Measurements from ENCODE around the gene JUND.

The JUND gene

DNA sequence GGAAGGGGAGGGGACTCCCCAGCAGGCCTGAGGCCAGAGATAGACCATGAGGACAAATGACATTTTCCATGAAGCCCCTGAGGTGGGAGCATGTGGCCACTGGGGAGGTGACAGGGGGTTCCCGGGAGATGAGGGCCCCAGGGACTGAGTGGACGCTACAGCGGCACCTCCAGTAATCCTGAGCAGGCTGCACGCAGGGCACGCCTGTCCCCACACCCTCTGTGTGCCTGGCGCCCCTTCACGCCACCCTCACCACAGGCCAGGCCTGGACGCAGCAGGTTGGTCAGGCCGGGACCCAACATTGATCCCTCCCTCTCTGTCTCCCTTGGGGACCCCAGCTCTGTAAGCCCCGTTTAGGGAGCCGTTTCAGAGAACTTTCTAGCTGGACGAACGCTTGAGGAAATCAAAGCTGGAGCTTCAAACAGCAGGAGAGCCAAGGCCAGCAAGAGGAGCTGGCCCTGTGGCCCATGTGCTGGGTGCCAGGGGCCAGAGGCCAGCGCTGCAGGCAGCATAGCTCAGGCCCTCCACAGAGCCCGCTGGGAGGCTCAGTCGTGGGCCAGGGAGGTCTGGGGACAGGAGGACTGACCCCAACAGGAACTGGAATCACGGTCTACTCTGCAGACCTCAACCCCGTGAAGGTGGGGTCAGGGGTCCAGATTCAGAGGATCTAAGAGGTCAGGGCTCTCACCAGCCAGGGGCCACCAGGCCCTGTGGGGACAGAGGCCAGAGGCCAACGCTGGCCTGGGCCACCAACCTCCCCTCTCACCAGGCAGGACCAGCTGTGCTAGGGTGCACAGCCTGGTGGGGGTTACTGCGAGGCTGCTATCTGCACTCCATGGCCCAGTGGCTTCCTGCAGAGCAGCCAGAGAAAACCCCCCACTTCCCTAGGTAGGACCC lies 26.9 kb upstream of the JUND start:
- no peak for DNase-seq

DNA sequence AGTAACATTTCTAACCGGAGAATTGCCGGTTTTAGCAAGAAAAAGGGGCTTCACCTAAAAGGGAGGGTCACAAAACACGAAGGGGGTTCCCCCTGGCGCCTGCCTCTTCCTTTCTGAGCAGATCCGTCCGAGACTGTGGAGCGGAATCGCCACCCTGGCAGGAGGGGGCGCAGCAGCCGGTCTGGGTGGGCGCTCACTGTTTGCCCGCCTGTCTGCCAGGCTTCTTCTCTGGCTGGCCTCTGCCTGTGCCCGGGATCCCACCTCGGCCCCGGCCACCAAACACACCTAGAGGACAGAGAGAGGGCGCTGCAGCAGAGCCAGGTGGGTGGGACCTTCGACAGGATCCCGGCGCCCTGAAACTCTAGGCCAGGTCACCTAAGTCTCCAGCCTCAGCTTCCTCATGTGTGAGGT lies 25.9 kb upstream of the JUND start:
- no peak for DNase-seq

DNA sequence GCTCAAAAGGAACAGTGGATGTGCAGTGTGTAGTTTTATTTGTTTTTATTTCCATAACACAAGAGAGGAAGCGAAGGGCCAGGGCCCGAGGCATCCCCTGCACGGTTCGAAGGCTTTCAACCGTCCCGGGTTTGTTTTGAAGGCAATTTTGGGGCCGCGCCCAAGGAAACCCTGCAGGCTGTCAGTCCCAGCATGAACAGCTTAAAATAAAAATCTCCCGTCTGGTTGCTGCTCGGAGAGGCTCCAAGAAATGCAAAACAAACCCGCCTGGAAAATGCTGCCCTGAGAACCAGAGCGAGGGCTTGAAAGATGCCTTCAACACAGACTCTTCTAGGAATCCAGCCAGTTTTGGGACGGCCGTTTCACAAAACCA lies 25.5 kb upstream of the JUND start:
- DNase-seq = peak in 1 of 2 experiments; percentile 79

DNA sequence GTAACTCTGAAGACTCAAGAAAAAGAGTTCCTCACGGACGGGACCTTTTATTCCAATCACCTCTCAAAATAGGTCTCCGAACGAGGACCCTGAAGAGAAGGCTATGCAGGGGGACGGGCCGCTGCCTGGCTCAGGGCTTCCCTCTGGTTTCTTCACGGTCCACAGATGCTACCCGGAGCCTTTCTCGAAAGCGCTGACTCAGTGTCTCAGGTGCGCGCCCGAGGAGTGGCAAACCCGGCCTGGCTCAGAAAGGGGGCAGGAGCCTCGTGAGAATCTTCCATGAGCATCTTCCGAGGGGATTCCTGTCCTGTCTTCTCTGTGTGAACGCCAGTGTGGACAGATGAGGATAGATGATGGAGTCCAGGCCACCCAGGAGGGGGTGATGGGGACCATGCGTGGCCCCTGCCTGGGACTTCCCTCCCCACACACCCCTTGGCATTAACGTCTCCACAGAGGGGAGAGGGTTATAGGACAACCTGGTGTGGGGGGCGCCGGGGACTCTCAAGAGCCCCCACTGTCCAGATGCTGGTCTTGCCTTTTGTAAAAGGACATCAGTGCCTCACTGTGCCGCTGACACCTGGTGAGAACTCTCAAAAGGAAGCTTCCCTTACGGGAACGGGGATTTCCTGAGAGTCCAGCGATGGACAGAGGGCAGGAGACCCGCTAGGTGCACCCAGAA lies 24.9 kb upstream of the JUND start:
- no peak for DNase-seq

DNA sequence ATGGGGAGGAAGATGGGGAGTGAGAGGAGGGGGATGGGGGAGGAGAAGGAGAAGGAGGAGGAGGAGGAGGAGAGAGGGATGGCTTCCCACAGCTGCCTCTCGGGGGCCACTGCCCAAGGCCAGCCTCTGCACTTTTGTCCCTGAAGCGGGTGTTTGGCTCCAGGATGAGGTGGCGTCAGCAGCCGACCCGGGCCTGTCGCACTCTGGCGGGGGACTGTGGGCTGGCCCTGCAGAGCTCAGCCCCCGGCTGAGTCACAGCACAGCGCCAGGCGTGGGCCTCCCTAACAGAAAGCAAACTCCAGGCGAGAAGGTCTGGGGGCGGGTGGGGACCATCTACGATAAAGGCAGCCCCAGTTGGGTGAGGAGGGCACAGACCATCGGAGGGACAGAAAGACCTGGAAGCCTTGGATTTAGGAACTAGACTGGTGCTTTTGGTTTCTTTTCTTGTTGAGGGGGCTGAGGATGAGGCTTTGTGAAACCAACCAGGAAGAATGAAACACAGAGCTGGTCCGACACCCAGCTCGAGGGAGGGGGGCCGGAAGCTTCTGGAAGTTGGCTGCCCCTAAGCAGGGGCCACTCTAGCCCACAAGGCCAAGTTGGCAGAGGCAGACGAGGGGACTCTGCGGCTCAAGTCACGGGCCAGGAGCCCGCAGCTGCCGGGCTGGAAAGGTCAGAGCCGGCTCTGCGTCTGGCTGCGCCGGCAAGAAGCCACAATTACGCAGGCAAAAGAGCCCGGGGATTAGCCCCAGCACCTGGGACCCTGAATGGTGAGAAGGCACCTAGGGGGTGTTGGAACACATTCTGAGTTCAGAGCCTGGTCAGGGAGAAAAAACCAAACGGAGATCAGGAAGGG lies 23.3 kb upstream of the JUND start:
- no peak for DNase-seq

DNA sequence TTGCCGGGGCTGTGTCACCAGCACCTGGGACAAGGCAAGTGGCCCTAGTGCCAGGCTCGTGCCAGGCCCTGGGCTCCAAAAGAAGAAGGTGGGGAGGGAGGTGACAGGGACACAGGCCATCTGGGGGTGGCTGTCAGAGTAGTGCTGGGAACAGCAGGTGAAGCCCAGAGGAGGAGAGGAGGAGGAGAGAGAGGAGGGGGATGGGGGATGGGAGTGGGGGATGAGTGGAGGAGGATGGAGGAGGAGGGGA lies 22.7 kb upstream of the JUND start:
- DNase-seq = no peak

DNA sequence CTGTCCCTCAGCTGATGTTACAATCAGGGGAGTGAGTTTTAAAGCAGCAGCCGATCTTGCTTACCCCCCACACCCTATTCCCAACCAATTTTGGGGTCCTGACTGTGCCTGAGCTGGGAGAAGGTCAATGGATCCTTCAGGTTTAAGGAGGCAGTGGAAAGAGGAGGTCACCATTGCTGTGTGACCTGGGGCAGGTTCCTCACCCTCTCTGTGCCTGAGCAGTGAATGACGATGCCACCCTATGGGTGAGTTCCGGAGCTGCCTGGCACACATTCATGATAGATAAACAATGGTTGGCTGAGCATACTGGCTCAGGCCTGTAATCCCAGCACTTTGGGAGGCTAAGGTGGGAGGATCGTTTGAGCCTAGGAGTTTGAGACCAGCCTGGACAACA lies 20.3 kb upstream of the JUND start:
- DNase-seq = no peak

DNA sequence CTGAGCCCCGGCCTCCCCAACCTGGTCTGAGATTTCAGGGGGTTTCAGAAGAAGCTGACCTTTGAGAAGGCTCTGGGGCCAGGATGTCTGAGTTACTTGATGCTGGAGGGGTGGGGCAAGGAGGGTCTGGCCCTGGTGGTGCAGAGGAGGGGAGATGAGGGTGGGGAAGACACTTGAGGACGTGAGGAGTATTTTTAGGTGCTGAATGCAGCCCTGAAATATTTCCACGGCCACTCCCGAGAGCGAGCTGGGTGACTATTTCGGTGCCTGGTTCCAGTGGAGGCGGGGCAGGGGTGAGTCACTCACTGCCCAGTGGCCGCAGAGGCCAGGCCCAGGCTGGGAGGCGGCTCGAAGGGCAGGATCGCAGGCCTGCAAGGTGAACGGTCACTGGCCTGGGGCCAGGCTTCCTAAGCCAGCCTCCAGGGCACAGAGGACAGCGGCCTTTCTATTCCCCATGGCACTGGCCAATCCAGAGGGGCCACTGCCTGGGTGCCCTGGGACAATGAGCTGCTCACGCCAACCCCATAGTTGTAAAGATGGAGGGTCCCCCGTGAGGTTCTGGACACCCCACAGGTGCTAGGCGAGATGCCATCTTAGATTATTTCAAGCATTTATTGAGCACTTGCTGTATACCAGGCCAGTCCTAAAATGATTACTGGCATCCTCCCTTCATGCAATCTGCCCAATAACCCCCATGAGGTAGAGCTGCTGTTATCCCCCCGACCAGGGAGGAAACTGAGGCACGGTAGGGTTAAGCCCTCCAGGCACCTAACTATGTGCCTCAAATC lies 19.7 kb upstream of the JUND start:
- DNase-seq = no peak

DNA sequence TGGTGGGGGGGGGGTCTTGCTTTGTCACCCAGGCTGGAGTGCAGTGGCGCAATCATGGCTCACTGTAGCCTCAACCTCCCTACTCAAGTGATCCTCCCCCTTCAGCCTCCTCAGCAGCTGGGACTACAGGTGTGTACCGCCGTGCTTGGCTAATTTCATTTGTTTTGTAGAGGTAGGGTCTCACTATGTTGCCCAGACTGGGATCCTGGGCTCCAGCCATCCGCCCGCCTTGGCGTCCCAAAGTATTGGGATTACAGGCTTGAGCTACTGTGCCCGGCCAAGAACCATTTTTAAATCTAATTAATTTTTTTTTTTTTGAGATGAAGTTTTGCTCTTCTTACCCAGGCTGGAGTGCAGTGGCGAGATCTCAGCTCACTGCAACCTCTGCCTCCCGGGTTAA lies 18.2 kb upstream of the JUND start:
- DNase-seq = no peak

DNA sequence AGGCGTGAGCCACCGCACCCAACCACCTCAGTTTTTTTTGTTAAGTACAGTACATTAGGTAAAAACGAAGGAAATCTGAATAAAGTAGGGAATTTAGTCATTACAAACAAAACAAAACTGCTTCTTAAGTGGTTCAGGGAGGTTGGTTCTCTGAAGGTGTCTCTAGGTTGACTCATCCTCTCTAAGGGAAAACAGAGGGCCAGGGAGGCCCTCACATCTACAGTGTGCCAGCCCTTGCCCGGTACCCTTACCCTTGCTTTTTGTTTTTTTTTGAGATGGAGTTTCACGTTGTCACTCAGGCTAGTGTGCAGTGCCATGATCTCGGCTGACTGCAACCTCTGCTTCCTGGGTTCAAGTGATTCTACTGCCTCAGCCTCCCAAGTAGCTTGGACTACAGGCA lies 17.2 kb upstream of the JUND start:
- no peak for DNase-seq

DNA sequence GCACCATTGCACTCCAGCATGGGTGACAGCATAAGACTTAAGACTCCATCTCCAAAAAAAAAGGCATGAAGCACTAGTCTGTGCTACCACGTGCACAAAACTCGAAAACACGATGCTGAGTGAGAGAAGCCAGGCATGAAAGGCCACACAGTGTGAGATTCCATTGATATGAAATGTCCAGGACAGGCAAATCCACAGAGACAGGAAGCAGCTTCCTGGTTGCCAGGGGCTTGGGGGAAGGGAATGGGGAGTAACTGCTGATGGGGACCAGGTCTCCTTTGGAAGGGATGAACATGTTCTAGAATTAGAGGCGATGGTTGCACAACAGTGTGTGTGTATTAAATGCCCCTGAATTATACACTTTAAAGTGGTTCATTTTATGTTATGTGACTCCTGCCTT lies 15.9 kb upstream of the JUND start:
- no peak for DNase-seq

DNA sequence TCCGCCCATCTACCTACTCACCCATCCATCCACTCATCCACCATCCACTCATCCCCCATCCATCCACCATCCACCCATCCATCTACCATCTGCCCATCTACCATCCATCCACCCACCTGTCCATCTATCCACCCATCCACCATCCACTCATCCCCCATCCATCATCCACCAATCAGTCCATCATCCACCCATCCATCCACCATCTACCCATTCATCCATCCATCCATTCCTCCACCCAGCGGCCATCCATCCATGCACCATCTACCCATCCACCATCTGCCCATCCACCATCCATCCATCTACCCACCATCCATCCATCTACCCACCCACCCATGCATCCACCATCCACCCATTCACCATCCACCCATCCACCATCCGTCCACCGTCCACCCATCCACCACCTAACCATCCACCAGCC lies 13.6 kb upstream of the JUND start:
- no peak for DNase-seq

DNA sequence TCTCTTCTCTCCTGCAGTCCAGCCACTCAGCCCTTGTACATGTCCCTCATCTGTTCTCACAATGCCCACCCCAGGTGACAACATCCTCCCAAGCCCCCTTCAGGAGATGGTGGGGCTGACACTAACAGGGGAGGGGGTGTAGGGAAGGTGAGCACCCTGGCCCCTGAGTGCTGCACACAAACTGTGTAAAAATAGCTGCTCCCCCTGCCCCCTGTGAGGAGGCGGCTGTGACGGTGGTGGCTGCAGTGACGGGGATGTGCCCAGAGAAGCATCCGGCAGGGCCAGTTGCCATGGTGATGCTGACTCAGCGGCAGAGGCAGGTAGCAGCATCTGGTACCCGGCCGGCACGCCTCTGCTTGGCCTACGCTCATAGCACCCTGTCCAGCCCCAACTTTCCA lies 13.0 kb upstream of the JUND start:
- no peak for DNase-seq

DNA sequence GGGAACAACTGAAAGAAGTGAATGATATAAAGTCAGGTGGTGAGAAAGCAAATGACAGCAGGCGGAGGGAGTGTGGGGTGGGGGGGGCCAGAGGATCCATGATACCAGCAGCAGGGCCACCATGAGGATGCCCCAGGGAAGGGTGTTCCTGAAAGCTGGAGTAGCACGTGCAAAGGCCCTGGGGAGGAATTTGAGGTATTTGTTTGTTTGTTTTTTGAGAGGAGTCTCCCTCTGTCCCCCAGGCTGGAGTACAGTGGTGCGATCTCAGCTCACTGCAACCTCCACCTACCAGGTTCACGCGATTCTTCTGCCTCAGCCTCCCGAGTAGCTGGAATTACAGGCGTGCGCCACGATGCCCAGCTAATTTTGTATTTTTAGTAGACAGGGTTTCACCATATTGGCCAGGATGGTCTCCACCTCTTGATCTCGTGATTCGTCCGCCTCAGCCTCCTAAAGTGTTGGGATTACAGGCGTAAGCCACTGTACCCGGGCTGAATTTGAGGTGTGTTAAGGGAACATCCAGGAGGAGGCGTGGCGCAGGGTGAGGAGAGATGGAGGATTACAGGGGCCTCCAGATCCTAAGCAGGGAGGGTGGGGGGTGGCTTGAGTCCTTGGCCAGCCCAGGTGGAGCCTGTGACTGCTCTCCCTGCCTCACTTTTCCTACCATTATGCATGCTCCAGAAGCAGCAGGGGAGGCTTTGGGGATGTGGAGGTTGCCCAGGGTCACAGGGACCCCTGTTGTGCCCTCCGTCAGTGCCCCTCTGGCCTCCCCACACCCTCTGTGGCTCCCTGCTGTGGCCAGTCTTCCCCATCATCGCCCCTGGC lies 12.4 kb upstream of the JUND start:
- no peak for DNase-seq

DNA sequence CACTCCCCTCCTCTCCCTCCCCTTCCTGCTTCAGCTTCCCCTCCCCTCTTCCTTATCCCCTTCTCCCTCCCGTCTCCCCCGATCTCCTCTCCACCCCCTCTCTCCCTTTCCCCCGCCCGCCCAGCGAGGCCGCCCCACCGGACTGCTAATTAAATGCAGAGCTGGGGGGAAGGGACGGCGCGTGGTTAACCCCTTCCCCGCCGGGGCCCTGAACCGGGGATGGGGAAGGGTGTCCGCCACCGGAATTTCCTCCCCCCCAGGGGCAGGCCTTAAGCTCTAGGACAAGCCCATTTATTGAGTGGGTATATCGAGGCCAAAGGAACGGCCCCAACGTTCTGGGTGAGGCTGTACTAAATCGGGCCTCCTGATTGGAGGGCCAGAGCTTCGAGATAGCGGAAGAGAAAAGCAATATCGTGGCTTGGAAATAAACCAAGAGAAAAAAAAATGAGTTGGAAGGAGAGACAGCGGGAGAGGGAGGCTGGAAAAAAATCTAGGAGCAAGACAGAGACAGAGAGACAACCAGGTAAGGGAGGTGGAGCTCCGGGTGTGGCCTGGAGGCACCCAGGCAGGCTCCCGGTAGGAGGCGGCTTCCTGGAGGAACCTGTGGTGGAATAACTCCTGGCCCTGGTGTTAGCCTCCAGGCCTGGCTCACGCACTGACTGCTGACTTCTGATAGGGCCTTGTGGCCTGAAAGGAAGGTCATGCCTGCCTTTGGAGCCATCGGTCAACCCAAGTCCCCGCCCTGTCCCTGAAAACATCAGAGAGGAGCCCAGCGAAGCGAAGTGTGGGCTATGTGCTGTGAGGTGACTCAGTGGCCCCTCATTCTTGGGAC lies 11.6 kb upstream of the JUND start:
- DNase-seq = peak in 1 of 2 experiments; percentile 21

DNA sequence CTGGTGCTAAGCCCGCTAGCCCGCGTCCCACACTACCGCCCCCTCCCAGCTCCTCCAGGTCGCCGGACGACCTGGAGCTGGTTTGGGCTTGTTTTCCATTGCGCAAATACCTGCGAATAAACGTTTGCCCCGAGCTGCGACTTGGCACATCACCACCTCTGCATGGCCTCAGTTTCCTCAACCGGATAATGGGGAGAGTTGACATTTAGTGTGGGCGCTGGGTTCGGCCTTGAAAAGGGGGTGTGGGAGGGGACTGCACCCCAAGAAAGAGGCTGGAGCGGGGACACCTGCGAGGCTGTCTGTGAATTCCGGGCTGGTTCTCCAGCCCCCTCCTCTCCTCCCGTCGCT lies 11.0 kb upstream of the JUND start:
- no peak for DNase-seq

DNA sequence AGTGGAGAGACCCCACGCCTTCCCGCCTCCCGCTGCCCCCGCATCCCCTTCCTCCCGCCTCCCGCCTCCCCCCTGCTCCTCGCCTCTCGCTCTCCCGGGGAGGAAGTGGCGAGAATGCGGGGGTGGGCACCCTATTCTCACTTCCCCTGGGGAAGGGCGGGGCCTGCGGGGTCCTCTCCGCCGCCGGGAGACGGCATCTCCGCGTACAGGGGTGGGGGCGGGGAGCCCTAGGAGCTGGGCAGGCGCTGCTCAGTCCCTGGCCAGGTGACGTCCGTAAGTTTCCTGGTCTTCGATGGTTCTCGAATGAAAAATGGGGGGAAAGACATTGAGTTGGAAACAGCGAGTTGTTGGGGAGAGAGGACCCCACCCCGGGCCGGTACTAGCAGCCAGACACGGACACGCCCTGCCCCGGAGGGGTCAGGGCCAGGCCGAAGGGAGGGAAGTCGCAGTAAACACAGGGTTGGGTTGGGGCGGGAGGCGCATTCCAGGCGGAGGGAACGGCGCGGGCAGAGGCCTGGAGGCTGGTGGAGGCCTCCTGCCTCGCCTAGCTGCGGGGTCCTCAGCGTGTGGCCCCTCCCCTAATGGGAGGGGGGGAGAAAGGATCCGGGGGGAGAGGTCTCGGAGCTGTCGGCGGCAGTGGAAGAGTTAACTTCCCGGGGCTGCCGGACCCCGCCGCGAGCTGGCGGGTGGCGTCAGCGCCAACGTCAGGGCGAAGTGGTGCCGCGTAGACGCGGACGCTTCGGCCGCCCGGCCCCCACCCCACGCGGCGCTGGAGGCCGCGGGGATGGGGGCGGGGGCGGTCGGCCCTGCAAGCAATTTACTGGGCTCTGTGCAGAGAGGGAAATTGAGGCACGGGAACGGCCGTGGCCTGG lies 10.4 kb upstream of the JUND start:
- no peak for DNase-seq

DNA sequence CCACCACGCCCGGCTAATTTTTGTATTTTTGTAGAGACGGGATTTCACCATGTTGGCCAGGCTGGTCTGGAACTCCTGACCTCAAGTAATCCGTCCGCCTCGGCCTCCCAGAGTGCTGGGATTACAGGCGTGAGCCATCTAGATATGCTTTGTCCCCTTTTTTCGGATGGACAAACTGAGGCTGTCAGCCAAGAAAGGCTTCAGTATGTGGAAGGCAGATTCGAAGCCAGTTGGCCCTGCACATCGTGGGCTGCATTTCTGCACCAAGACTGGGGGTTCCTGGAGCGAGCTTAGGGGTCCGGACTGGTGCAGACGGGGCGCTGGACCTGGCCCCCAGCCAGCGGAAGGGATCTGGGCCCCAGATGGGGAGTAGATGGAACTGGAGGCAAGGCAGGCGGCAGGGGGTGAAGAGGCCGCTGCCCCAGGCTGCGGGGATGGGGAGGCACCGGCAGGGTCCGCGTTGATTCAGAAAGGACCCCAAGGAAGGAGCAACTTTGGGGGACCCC lies 9.7 kb upstream of the JUND start:
- DNase-seq = no peak

DNA sequence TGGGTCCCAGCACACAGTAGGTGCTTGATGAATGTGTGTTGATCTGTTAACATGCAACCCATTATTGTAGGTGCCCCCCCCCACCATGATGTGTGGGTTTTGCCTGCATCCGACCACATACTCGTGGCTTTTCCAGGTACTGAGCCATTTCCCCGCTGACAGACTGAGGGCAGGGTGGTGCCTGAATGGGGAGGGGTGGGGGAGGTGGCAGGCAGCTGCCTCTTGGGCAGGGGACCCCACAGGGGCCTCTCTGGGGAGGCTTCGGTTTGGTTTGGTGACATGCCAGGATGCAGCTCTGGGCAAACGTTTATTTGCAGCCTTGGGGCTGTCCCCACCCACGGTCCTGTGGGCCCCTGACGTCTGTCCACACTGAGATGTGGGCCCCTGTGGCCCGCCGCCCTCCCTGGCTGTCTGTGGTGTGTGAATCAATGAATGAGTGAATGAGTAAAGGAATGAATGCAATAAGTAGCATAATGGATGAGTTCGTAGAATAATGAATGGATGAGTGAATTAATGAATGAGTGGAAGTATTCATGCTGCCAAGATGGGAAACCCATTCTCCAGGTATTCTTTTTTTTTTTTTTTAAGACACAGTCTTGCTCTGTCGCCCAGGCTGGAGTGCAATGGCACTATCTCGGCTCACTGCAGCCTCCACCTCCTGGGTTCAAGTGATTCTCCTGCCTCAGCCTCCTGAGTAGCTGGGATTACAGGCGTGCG lies 9.0 kb upstream of the JUND start:
- DNase-seq = no peak

Measured in cerebellar nuclear complex (tissue), 1 donor.